K562 (cell line): ENCODE measurements around the gene TTC31. TPM values are rescaled to one million over a fixed set of nuclear protein-coding genes. Genes with fewer than 3 reads are reported as not detected.

Experiments
- GABPB1 ChIP-seq: sonication (generic); formaldehyde crosslinking; IDR thresholded peaks from 2 replicates; pipeline ENCODE4 v1.8.0; 2022; ENCODE audit warnings: mild to moderate bottlenecking, missing genetic modification reagents
- RBFOX2 ChIP-seq: fragments of 200-400 bp; formaldehyde crosslinking; IDR thresholded peaks from 2 replicates; pipeline ENCODE4 v1.6.1; 2017; ENCODE audit warnings: low read depth, mild to moderate bottlenecking, low read length, moderate library complexity
- SMAD1 ChIP-seq: fragments of 150-350 bp; IDR thresholded peaks from 2 replicates; pipeline ENCODE4 v1.6.1; 2014; ENCODE audit warnings: low read length, low read depth; ENCODE audit not compliant: partially characterized antibody
- polyA plus RNA-seq, 8 experiments: library from polyadenylated mRNA; depleted of rRNA in 4 of 8; stranded (reverse) in 5 of 8; unstranded in 3 of 8; fragments of >200 nt; fragmentation: Nextera tagmentation in 2 of 8; fragmentation: Illumina TruSeq in 1 of 8; extraction: Ambion mirVana in 2 of 8; extraction: Trizol in 1 of 8; gene quantifications; 2 replicates each; pipeline versions ENCODE4 v1.2.1 to v1.2.3, GENCODE V29; 2011 to 2014; ENCODE audit warnings: inconsistent platforms in 1 of 8, missing spikeins in 1 of 8
- total RNA-seq, 7 experiments: library from RNA; depleted of rRNA in 6 of 7; stranded (reverse); fragments of >200 nt in 6 of 7; fragmentation: Illumina TruSeq in 2 of 7; extraction: Trizol in 2 of 7; gene quantifications; 2 replicates each; pipeline versions ENCODE4 v1.2.1 to v1.2.3, GENCODE V29; 2011 to 2021; ENCODE audit warnings: low replicate concordance in 1 of 7
- TF ChIP-seq, protein P1 (sequence below), 2 experiments: fragments of 450-650 bp in 1 of 2; sonication (generic) in 1 of 2; formaldehyde crosslinking in 1 of 2; IDR thresholded peaks; 2 replicates each; pipeline versions ENCODE4 v1.7.1 to v1.9.0; 2016 to 2022; ENCODE audit warnings: inconsistent platforms in 1 of 2, mild to moderate bottlenecking in 1 of 2, missing genetic modification reagents in 1 of 2
- TF ChIP-seq, protein P2 (sequence below): fragments of 450-650 bp; IDR thresholded peaks from 2 replicates; pipeline ENCODE4 v1.6.1; 2016; ENCODE audit warnings: low read depth
- TF ChIP-seq, protein P3 (sequence below): IDR thresholded peaks from 2 replicates; pipeline ENCODE4 v1.6.1; 2014; ENCODE audit warnings: antibody characterized with exemption

The TTC31 gene
- total and polyA plus RNA-seq, 9 of the 15 experiments (the other 6 are each of a cell fraction or from before 2014, with no cell fraction given), result 4.7 to 30.5 (median 15.9) TPM

DNA sequence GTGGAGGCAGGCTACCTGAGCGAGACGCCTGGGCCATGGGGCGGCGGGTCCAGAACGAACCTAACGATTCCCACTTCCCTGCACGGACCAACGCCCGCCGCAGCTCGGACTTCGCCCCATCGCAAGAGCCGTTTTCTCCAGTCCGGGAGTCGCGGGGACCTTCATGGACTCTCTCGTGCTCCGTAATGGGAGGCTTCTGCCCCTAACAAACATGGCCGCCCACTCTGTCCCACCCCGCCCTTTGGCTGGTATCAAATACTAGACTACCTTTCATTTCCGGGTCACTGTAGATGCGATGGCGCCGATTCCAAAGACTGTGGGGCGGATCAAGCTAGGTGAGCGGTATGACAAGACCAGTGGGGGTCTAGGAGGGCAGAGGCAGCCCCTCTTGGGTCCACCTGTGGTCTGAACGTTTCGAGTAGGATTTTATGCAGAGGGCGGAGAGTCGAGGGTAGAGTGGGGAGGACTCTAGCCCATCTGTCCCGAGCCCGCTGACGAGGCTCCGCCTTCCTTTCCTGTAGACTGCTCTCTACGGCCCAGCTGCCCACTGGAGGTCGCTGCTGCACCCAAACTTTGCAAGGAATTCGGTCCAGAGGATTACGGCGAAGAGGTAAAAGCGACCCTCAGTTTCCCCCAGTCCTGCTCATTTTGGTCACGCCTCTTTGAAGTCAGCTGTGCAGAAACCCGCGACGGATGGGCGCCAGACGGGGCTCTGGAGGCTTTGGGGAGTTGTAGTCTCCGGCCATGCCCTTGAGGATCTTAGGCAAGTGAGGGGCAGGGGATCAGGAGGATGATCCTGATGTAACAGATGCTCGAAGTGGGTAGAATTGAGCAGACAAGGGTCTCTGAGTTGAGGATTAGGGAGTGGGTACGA is at the start of gene TTC31, which contains the start of gene CCDC142 (continued):
- TF ChIP-seq, protein P1, sequence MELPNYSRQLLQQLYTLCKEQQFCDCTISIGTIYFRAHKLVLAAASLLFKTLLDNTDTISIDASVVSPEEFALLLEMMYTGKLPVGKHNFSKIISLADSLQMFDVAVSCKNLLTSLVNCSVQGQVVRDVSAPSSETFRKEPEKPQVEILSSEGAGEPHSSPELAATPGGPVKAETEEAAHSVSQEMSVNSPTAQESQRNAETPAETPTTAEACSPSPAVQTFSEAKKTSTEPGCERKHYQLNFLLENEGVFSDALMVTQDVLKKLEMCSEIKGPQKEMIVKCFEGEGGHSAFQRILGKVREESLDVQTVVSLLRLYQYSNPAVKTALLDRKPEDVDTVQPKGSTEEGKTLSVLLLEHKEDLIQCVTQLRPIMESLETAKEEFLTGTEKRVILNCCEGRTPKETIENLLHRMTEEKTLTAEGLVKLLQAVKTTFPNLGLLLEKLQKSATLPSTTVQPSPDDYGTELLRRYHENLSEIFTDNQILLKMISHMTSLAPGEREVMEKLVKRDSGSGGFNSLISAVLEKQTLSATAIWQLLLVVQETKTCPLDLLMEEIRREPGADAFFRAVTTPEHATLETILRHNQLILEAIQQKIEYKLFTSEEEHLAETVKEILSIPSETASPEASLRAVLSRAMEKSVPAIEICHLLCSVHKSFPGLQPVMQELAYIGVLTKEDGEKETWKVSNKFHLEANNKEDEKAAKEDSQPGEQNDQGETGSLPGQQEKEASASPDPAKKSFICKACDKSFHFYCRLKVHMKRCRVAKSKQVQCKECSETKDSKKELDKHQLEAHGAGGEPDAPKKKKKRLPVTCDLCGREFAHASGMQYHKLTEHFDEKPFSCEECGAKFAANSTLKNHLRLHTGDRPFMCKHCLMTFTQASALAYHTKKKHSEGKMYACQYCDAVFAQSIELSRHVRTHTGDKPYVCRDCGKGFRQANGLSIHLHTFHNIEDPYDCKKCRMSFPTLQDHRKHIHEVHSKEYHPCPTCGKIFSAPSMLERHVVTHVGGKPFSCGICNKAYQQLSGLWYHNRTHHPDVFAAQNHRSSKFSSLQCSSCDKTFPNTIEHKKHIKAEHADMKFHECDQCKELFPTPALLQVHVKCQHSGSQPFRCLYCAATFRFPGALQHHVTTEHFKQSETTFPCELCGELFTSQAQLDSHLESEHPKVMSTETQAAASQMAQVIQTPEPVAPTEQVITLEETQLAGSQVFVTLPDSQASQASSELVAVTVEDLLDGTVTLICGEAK (IDR thresholded peaks at IDR 0.05), result peak; percentile 95
- TF ChIP-seq, protein P1 (CRISPR knock-in tag; IDR thresholded peaks at IDR 0.05), result no peak
- peak; percentile 83 for TF ChIP-seq RBFOX2
- TF ChIP-seq SMAD1, result peak; percentile 57
- TF ChIP-seq, protein P2, sequence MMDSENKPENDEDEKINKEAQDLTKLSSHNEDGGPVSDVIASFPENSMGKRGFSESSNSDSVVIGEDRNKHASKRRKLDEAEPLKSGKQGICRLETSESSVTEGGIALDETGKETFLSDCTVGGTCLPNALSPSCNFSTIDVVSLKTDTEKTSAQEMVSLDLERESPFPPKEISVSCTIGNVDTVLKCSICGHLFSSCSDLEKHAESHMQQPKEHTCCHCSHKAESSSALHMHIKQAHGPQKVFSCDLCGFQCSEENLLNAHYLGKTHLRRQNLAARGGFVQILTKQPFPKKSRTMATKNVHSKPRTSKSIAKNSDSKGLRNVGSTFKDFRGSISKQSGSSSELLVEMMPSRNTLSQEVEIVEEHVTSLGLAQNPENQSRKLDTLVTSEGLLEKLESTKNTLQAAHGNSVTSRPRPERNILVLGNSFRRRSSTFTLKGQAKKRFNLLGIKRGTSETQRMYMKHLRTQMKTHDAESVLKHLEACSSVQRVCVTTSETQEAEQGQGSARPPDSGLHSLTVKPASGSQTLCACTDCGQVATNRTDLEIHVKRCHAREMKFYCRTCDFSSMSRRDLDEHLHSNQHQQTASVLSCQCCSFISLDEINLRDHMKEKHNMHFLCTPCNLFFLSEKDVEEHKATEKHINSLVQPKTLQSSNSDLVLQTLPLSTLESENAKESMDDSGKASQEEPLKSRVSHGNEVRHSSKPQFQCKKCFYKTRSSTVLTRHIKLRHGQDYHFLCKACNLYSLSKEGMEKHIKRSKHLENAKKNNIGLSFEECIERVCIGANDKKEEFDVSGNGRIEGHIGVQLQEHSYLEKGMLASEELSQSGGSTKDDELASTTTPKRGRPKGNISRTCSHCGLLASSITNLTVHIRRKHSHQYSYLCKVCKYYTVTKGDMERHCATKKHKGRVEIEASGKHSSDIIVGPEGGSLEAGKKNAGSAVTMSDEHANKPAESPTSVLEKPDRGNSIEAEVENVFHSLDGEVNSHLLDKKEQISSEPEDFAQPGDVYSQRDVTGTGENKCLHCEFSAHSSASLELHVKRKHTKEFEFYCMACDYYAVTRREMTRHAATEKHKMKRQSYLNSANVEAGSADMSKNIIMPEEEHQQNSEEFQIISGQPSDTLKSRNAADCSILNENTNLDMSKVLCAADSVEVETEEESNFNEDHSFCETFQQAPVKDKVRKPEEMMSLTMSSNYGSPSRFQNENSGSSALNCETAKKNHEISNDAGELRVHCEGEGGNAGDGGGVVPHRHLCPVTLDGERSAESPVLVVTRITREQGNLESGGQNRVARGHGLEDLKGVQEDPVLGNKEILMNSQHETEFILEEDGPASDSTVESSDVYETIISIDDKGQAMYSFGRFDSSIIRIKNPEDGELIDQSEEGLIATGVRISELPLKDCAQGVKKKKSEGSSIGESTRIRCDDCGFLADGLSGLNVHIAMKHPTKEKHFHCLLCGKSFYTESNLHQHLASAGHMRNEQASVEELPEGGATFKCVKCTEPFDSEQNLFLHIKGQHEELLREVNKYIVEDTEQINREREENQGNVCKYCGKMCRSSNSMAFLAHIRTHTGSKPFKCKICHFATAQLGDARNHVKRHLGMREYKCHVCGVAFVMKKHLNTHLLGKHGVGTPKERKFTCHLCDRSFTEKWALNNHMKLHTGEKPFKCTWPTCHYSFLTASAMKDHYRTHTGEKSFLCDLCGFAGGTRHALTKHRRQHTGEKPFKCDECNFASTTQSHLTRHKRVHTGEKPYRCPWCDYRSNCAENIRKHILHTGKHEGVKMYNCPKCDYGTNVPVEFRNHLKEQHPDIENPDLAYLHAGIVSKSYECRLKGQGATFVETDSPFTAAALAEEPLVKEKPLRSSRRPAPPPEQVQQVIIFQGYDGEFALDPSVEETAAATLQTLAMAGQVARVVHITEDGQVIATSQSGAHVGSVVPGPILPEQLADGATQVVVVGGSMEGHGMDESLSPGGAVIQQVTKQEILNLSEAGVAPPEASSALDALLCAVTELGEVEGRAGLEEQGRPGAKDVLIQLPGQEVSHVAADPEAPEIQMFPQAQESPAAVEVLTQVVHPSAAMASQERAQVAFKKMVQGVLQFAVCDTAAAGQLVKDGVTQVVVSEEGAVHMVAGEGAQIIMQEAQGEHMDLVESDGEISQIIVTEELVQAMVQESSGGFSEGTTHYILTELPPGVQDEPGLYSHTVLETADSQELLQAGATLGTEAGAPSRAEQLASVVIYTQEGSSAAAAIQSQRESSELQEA, result peak; percentile 97
- TF ChIP-seq, protein P3, sequence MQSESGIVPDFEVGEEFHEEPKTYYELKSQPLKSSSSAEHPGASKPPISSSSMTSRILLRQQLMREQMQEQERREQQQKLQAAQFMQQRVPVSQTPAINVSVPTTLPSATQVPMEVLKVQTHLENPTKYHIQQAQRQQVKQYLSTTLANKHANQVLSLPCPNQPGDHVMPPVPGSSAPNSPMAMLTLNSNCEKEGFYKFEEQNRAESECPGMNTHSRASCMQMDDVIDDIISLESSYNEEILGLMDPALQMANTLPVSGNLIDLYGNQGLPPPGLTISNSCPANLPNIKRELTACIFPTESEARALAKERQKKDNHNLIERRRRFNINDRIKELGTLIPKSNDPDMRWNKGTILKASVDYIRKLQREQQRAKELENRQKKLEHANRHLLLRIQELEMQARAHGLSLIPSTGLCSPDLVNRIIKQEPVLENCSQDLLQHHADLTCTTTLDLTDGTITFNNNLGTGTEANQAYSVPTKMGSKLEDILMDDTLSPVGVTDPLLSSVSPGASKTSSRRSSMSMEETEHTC, result no peak
- TF ChIP-seq GABPB1 (CRISPR knock-in tag), result peak; percentile 98
